Activated CD4-positive, alpha-beta T cell treated with anti-CD3 and anti-CD28 coated beads, Interleukin-2, amount 50 U/mL, for 48 hours (primary cell): ENCODE results near the gene ACSBG1.

ENCODE experiments used
- DNase-seq, 2 experiments: peaks; one replicate each; pipeline ENCODE4 v3.0.0-alpha.2; 2020

Gene ACSBG1

GRCh38 chr15:78129077-78129750, 105.2 kb downstream of the ACSBG1 start:
- no peak for DNase-seq

- no peak for DNase-seq
Observed at GRCh38 chr15:78127882-78128281, 106.5 kb downstream of the ACSBG1 start.

GRCh38 chr15:78125267-78125666, 109.1 kb downstream of the ACSBG1 start:
- DNase-seq, result no peak

- DNase-seq, result no peak
Observed at GRCh38 chr15:78120523-78120922, 113.8 kb downstream of the ACSBG1 start.
